Activated CD4-positive, alpha-beta T cell treated with anti-CD3 and anti-CD28 coated beads, Interleukin-2, amount 10 ng/mL, durations not matched to agents 7 days and 5 days (primary cell): ENCODE measurements around the gene FNDC7. TPM values are rescaled to one million over a fixed set of nuclear protein-coding genes. Genes with fewer than 3 reads are reported as not detected.
A peak's percentile ranks its signal among the peaks of the same experiment; 100 is the strongest.
"Not testable (repeated sequence)": the region's sequence is repeated elsewhere in the genome, so short reads cannot be mapped to it uniquely, and the experiment has no call there.

Experiments
- CTCF ChIA-PET: fragments of 350-600 bp; sonication (Branson Sonifier 250); formaldehyde crosslinking; loops from one replicate; lab custom pipeline; 2021; ENCODE audit warnings: antibody characterized with exemption; lab: Charles Lee
- POLR2A ChIA-PET: fragments of 350-600 bp; sonication (Branson Sonifier 250); formaldehyde crosslinking; loops from one replicate; lab custom pipeline; 2021; ENCODE audit warnings: antibody characterized with exemption; lab: Charles Lee
- DNase-seq: peaks from one replicate; pipeline ENCODE4 v3.0.0-alpha.2; 2020
- H3K27ac Mint-ChIP-seq: one replicate; pipeline ENCODE4 v1.8.0; 2021; ENCODE audit warnings: mild to moderate bottlenecking, moderate library complexity, mixed read lengths
- H3K27me3 Mint-ChIP-seq: one replicate; pipeline ENCODE4 v1.8.0; 2021; ENCODE audit warnings: mixed read lengths
- H3K36me3 Mint-ChIP-seq: one replicate; pipeline ENCODE4 v1.8.0; 2021; ENCODE audit warnings: low read depth, mixed read lengths
- H3K4me1 Mint-ChIP-seq: one replicate; pipeline ENCODE4 v1.8.0; 2021; ENCODE audit warnings: mixed read lengths
- H3K4me3 Mint-ChIP-seq: one replicate; pipeline ENCODE4 v1.8.0; 2021; ENCODE audit warnings: mild to moderate bottlenecking, moderate library complexity, mixed read lengths
- H3K9me3 Mint-ChIP-seq: one replicate; pipeline ENCODE4 v1.8.0; 2021; ENCODE audit warnings: mixed read lengths
- total RNA-seq, 2 experiments: library from RNA; stranded (reverse); gene quantifications; one replicate each; pipeline ENCODE4 v1.2.3, GENCODE V29; 2021

FNDC7 gene
- total RNA-seq, 2 experiments from 2014 or later, result not detected

DNA sequence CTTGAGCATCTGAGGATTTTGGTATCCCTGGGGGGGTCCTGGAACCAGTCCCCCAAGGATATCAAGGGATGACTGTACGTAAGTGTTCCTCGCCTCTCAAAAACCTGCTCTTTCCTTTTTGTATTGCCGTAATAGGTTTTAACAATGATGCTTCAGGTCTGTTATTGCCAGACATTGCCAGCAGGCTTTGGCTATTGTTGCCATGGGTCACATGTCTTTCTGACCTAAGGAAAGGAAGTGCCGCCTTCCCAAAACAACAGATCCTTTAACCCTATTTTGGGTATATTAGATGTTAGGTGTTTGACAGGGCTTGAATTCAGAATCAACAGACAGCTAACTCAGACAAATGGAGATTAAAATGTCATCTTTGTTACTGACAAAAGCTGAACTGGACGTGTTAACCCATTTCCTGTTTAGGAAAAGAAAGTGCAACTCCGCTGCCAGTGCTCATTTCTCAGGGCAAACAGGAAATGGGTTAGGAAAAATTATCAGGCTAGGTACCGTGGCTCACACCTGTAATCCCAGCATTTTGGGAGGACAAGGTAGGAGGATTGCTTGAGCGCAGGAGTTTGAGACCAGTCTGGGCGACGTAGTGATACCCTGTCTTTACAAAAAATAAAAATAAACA is 33.0 kb upstream of the FNDC7 start:
- POLR2A ChIA-PET, result interaction anchor here (1.5 kb wide), 1 partner anchor 13 kb away, joined by 4 read pairs; the partner anchor contains the start of gene PRPF38B
- Mint-ChIP-seq H3K4me1 (peaks cover 14% of the 10 kb centered on the region), H3K27me3 (peaks cover 5% of the 10 kb centered on the region), H3K9me3 (peaks cover 2% of the 10 kb centered on the region), H3K4me3 (no peak overlapping the region), H3K27ac (peak overlapping the region; percentile 37), H3K36me3 (no peaks in the 10 kb centered on the region)
- CTCF ChIA-PET, result interaction anchor here (1.8 to 4.7 kb wide), 2 partner anchors 12 kb away, joined by 4 to 20 read pairs; partner anchors contain the start of gene PRPF38B
- DNase-seq, result no peak

DNA sequence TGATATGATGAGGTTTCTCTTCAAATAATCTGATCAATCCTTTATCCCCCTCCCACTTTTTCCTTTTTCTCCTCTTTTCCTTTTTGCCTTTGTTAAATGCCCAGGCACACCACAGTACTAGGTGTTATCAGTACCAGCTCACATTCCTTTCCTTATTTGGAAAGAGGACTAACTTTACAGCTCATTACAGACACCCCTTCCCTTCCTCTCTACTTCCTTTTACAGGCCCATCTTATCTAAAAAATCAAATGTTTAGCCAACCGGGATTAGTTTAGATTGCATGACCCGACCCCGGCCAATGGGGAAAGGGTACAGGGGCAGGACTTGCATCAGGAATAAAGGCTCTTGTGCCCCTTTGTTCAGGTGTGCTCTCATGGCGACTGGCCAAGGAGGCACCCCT is 31.0 kb upstream of the FNDC7 start:
- CTCF ChIA-PET, result interaction anchor here (1.3 to 4.7 kb wide), 3 partner anchors 10 to 20 kb away, joined by 4 to 20 read pairs (median 5); partner anchors contain the start of genes HENMT1 and PRPF38B
- H3K27ac Mint-ChIP-seq, H3K27me3 Mint-ChIP-seq, DNase-seq, H3K4me3 Mint-ChIP-seq, H3K9me3 Mint-ChIP-seq, H3K36me3 Mint-ChIP-seq, POLR2A ChIA-PET: not testable (repeated sequence)
- H3K4me1 Mint-ChIP-seq, result peaks cover 14% of the 10 kb centered on the region

DNA sequence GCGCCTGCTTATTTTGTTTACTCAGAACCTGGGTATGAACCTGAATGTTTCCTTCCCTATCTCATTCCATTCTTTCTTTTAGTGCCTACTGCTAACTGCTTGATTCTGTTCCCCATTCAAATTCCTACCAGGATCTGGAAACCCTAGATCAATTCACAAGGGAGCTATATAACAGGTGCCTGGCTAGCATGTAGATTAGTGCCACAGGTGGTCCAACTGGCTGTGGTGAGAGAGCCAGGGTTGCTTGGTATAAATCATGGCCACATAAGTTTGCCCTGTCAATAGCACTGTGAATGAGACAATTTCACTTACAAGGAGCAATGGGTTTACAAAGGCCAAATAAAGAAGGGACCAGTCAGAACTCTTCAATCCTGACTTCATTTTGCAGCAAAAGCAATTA is 27.2 kb upstream of the FNDC7 start:
- DNase-seq, result no peak
- no peak overlapping the region for H3K4me3 Mint-ChIP-seq
- CTCF ChIA-PET, result no interaction called here
- H3K9me3 Mint-ChIP-seq, result no peaks in the 10 kb centered on the region
- H3K4me1 Mint-ChIP-seq, result peaks cover 8% of the 10 kb centered on the region
- peaks cover 9% of the 10 kb centered on the region for H3K27me3 Mint-ChIP-seq
- POLR2A ChIA-PET, result no interaction called here
- H3K27ac Mint-ChIP-seq, result no peak overlapping the region
- H3K36me3 Mint-ChIP-seq, result no peaks in the 10 kb centered on the region

DNA sequence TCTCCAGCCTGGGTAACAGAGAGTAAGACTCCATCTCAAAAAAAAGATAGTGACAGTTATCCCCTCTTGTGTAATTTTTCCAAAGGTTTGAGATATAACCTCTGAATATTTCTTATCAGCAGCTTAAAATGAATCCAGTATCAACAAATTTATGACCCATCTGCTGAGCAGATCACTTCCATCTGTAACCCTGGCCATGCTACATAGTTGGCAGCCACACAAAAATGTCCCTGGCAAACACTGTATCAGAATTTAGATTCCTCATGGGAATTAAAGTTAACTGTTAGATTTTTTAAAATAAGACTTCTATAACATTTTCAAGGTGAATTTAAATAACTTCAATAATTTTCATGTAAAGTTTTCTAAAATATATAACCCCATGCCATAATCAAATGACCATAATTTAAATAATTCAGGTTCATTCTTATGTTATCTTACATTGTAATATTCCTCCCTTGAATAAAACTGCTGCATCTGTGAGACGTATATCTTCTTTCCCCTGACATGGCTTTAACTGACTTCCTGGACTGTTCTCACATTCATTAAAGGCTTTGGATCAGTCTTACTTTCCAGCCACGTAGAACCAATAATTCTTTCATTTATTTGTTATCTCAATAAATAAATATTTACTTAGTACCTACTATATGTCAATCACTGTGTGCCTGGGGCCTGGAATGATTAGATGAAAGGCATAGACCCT is 25.9 kb upstream of the FNDC7 start:
- no peak for DNase-seq
- Mint-ChIP-seq H3K4me3 (no peak overlapping the region), H3K9me3 (no peaks in the 10 kb centered on the region), H3K36me3 (no peaks in the 10 kb centered on the region), H3K4me1 (peaks cover 17% of the 10 kb centered on the region), H3K27ac (no peak overlapping the region), H3K27me3 (peaks cover 9% of the 10 kb centered on the region)
- POLR2A ChIA-PET, result no interaction called here
- CTCF ChIA-PET, result no interaction called here

DNA sequence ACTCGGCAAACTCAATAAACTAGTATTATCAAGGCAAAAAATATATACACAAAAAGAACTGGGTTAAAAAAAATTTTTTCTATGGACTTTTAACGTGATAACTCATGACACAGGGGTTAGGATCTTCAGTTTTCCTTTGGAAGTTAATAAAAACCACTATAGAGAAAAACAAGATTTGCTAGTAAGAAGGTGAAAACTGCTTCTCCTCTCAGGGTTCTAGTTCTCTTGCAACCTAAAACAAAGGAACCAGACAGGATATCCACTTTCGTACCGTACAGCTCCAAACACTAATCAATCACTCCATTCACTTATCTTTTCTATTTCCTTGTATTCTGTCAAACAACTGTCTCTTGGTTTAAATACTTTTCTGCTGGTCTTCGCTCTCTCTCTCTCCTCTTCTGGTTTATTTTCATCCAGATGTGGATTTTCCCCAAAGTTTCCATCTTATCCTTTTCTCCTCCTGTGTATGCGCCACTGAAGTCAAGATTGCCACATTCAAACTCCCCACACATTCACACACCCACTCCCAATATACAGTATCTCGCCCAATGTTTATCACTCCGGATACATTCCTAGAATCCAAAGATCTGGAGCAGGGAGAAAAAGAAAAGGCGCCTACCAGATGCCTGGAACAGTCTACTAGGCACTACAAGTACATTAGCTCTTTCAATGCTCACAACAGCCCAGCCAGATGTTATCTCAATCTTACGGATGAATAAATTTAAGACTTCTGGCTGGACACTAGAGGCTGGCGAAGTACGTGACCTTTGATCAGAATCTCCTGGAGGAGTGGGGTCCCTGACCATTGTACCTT is 21.4 kb upstream of the FNDC7 start:
- POLR2A ChIA-PET, result interaction anchor here (0.9 to 2.7 kb wide), 4 partner anchors 12 to 45 kb away, joined by 3 to 24 read pairs (median 11); partner anchors contain the start of gene HENMT1
- H3K4me1 Mint-ChIP-seq, result peaks cover 34% of the 10 kb centered on the region
- peak overlapping the region; percentile 99 for H3K27ac Mint-ChIP-seq
- CTCF ChIA-PET, result interaction anchor here (0.8 to 3.1 kb wide), 11 partner anchors 10 to 131 kb away, joined by 4 to 20 read pairs (median 6); partner anchors contain the start of genes EEIG2 and HENMT1
- peaks cover 34% of the 10 kb centered on the region for H3K36me3 Mint-ChIP-seq
- peak overlapping the region; percentile 96 for H3K4me3 Mint-ChIP-seq
- peaks cover 8% of the 10 kb centered on the region for H3K27me3 Mint-ChIP-seq
- no peak for DNase-seq
- no peaks in the 10 kb centered on the region for H3K9me3 Mint-ChIP-seq

DNA sequence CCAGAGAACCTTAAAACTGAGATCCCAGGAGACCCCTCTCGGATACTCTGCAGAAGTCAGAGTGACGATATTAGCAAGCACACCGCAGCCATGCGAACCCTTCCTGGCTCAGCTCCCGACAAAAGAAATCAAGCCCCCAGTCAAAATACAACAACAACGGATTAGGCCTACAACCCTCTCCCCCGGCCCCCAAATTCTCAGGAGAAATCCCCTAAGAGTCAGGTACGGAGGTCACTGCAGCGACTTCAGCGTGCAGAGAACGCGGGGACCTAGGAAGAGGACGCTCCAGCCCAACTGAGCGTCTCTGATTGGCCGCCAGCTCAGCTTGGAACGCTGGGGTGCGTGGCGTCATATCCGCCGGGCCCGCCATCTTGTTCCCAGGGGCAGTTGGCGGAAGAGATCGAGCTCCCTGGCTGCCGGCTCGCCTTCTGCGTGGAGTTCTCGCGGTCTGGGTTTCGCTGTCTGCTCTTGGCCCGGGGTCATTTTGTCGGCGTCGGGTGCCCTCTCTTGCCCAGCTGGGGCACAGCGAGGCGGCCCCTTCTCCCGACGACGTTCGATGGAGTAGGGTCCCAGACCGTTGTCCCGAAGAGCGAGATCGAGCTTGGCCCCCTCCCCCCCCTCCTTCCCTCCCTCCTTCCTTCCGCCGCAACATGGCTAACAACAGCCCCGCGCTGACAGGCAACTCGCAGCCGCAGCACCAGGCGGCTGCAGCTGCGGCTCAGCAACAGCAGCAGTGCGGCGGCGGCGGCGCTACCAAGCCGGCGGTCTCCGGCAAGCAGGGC is 20.6 kb upstream of the FNDC7 start, which contains the start of gene PRPF38B:
Gene PRPF38B (plus strand): TSS at position 369 of the 782 bp plus-strand sequence. CDS start 282 bp downstream, at position 651.
- CTCF ChIA-PET, result interaction anchor here (0.8 to 3.1 kb wide), 16 partner anchors 10 to 840 kb away, joined by 3 to 20 read pairs (median 6); partner anchors contain the start of genes EEIG2 and HENMT1
- H3K36me3 Mint-ChIP-seq, result peaks cover 41% of the 10 kb centered on the region
- no peaks in the 10 kb centered on the region for H3K9me3 Mint-ChIP-seq
- peak within 1 kb of the TSS; percentile 99 for H3K27ac Mint-ChIP-seq
- peak; percentile 96 for DNase-seq
- H3K4me3 Mint-ChIP-seq, result peak within 1 kb of the TSS; percentile 96
- peaks cover 8% of the 10 kb centered on the region for H3K27me3 Mint-ChIP-seq
- POLR2A ChIA-PET, result interaction anchor here (0.7 to 2.7 kb wide), 8 partner anchors 11 to 132 kb away, joined by 3 to 24 read pairs (median 4); partner anchors contain the start of genes EEIG2, HENMT1 and STXBP3
- H3K4me1 Mint-ChIP-seq, result peaks cover 40% of the 10 kb centered on the region

DNA sequence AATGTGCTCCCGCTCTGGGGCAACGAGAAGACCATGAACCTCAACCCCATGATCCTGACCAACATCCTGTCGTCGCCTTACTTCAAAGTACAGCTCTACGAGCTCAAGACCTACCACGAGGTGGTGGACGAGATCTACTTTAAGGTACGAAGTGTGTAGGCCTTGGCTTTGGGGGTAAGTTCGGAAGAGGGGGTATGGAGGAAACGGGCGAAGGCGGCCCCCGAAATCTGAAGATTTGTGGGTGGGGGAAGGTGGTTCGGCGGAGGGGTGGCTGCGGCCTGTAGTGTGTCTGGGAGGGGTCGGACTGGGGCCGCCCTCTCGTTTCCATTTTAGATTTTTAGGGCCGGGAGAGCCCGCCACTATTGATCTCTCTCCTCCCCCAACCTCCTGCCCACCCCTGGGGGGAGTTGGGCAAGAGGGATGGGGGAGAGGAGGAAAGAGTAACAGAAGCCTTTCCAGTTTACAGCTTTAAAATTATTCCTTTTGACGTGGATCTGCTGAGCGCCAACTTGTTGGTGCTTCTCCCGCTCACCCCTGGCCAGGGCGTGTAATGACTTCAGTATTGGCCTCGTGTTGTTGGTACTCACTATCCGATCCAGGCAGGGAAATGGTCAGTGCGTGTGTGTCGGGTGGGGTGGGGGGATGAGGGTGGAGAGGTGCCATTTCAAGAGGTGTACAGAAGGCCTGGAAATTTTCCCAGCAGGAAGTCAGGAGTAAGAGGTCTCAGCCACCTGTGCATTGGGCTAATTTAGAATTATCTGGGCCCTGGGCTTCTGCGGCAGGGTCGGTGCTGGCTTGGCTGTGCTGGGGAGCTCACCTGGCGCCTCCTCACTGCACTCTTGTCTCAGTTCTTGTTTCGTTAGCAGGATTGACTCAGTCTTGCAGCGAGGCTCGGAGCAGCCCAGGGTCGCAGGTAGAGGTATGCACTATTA is 19.7 kb upstream of the FNDC7 start:
- Mint-ChIP-seq H3K27ac (peak overlapping the region; percentile 99), H3K36me3 (peaks cover 48% of the 10 kb centered on the region), H3K4me1 (peaks cover 47% of the 10 kb centered on the region), H3K27me3 (peaks cover 5% of the 10 kb centered on the region), H3K4me3 (peak overlapping the region; percentile 96), H3K9me3 (no peaks in the 10 kb centered on the region)
- POLR2A ChIA-PET, result interaction anchor here (0.7 to 2.7 kb wide), 8 partner anchors 10 to 133 kb away, joined by 3 to 24 read pairs (median 4); partner anchors contain the start of genes EEIG2, HENMT1 and STXBP3
- DNase-seq, result peak; percentile 89
- CTCF ChIA-PET, result interaction anchor here (0.5 to 3.1 kb wide), 17 partner anchors 10 to 839 kb away, joined by 3 to 20 read pairs (median 5); partner anchors contain the start of genes EEIG2 and HENMT1

DNA sequence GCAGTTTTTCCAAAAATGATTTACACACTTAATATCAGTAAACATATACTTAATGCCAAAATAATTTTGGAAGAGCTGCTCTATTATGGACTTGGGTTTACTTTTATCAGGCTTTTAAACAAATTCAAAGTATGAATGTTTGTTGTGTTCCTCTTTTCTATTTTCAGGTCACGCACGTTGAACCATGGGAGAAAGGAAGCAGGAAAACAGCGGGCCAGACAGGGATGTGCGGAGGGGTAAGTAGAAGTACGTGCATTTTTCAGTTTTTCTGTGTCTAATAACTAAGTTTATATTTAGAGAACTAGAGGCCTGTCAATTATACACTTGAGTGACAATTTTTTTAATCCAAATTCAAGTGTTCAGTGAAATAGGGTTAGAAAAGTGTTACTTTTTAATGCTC is 17.2 kb upstream of the FNDC7 start:
- H3K36me3 Mint-ChIP-seq, result peaks cover 73% of the 10 kb centered on the region
- CTCF ChIA-PET, result no interaction called here
- no peak for DNase-seq
- peak overlapping the region; percentile 89 for H3K27ac Mint-ChIP-seq
- H3K9me3 Mint-ChIP-seq, result no peaks in the 10 kb centered on the region
- POLR2A ChIA-PET, result no interaction called here
- H3K27me3 Mint-ChIP-seq, result no peaks in the 10 kb centered on the region
- H3K4me1 Mint-ChIP-seq, result peaks cover 62% of the 10 kb centered on the region
- H3K4me3 Mint-ChIP-seq, result peak overlapping the region; percentile 76

DNA sequence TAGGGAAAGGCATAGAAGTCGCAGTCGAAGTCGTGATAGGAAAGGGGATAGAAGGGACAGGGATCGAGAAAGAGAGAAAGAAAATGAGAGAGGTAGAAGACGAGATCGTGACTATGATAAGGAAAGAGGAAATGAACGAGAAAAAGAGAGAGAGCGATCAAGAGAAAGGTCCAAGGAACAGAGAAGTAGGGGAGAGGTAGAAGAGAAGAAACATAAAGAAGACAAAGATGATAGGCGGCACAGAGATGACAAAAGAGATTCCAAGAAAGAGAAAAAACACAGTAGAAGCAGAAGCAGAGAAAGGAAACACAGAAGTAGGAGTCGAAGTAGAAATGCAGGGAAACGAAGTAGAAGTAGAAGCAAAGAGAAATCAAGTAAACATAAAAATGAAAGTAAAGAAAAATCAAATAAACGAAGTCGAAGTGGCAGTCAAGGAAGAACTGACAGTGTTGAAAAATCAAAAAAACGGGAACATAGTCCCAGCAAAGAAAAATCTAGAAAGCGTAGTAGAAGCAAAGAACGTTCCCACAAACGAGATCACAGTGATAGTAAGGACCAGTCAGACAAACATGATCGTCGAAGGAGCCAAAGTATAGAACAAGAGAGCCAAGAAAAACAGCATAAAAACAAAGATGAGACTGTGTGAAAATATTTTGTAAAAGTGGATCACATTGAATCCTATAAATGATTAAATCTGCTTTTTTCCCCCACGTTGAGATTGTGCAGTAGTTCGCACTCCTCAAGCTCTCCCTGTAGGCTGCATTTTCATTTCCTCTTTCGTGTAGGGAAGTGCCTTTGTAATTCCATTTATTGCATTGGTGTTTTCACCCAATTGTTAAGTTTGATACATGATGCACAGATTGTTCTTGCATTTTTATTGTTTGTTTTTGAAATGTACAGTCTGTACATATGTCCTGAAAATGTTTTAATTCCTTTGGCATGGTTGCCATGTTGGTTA is 13.1 kb upstream of the FNDC7 start:
- H3K9me3 Mint-ChIP-seq, result no peaks in the 10 kb centered on the region
- peaks cover 71% of the 10 kb centered on the region for H3K36me3 Mint-ChIP-seq
- H3K4me3 Mint-ChIP-seq, result peak overlapping the region; percentile 57
- POLR2A ChIA-PET, result no interaction called here
- H3K27ac Mint-ChIP-seq, result peak overlapping the region; percentile 83
- H3K4me1 Mint-ChIP-seq, result peaks cover 74% of the 10 kb centered on the region
- CTCF ChIA-PET, result no interaction called here
- H3K27me3 Mint-ChIP-seq, result no peaks in the 10 kb centered on the region
- DNase-seq, result no peak
